Uterus (tissue), 2 donors: ENCODE measurements around the gene C6orf52.

ENCODE experiments used
- CTCF ChIP-seq, 4 experiments: fragments of 200-600 bp in 2 of 4; fragments of 450-650 bp in 2 of 4; sonication (generic) in 2 of 4; IDR thresholded peaks; one replicate each; pipeline ENCODE4 v1.5.1; 2016 to 2019; ENCODE audit warnings: antibody characterized with exemption in 4 of 4, mild to moderate bottlenecking in 2 of 4, moderate library complexity in 1 of 4
- POLR2A ChIP-seq, 2 donors: fragments of 450-650 bp; IDR thresholded peaks; one replicate each; pipeline ENCODE4 v1.6.1; 2016; ENCODE audit warnings: antibody characterized with exemption in 2 of 2, mild to moderate bottlenecking in 1 of 2, moderate library complexity in 1 of 2

DNA sequence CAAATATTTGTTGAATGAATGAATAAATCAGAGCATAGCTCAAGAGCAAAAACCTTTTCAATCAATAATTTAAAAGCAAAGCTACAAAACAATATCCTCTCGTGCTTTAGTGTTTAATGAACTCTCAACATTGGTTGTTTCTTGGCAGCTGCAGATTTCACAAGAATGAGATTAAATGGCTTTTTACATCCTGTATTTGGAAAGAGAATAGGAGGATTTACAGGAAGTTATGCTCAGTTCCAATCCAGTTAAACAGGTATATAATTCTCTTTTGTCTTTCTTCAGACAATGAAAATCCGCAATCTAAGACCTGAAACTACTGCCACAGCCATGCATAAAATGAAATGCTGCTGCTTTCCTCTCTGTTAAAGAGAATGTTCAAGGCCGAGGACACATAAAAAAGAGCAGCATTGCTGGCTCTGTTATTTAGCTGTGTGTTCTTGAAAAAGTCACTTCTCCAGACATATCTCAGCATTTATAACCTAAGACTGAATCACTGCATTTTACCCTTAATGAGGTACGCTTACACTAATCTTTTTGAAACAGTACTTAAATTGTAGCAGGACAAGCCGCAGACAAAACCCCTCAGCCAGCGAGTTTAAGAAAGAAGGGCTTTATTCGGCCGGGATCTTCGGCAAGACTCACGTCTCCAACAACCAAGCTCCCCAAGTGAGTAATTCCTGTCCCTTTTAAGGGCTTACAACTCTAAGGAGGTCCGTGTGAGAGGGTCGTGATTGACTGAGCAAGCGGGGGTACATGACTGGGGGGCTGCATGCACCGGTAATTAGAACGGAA is 3.6 kb downstream of the C6orf52 start:
- TF ChIP-seq CTCF (IDR thresholded peaks at IDR 0.05), result no peak
- no peak for TF ChIP-seq POLR2A (IDR thresholded peaks at IDR 0.05)
